Left ventricle myocardium superior (tissue), 1 donor: ENCODE data around the gene EPS15. TPM values are rescaled to one million over a fixed set of nuclear protein-coding genes. Genes with fewer than 3 reads are reported as not detected.
"Not testable (repeated sequence)": the region's sequence is repeated elsewhere in the genome, so short reads cannot be mapped to it uniquely, and the experiment has no call there.

Experiments
- ATAC-seq: fragments of 200-7000 bp; cut with Tn5 transposase; one replicate; pipeline ENCODE4 v1.9.1; 2020; ENCODE audit warnings: mild to moderate bottlenecking, moderate library complexity
- DNase-seq: peaks from one replicate; pipeline ENCODE4 v3.0.0-alpha.2; 2020
- intact Hi-C: fragments of 100-400 bp; cut with micrococcal nuclease; formaldehyde crosslinking; loops from one replicate; pipeline ENCODE4 v1.11.0; 2022
- total RNA-seq: library from RNA; stranded (reverse); fragmentation: NEBNext Ultra II Directional; extraction: Animal tissue kit (Norgen Biotek cat#: 25700); gene quantifications from one replicate; pipeline ENCODE4 v1.2.1, GENCODE V29; 2021
- donor health status: DM: no; HTN: yes; CAD: no; lungs with severe emphysema.

EPS15 gene
- total RNA-seq, 1 donor from 2014 or later = 71.6 TPM

DNA sequence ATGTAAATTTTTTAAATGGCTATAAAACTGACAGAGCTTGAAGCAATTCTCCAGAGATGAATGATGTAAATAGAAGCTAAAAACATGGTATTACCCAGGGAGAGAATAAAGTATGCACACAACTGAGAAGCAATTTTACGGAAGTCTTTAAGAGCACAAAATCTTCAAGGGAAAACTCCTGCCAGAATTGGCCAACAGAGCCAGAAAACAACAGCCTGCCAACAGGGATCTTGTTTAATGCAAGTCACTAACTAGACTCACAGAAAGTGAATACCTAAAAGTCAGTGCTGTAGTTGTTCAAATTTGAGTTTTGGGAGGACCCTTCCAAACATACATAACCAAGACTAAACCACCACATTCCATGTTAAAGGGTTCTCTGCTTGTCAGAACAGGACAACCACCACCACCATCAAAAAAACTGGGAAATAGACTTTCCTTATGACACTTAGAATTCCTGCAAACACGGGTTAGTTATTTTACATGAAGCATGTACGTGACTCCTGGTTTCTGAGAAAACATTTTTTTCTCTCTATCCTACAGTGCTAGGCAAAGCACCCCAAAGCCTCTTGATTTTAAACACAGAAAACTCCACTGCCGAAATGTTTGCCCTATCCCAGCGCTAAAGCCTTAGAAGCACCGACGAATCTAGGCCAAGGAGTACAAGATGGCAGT, 1.6 kb downstream of the EPS15 start:
- intact Hi-C loops = no loop called here
- ATAC-seq (no peak), DNase-seq (no peak)

DNA sequence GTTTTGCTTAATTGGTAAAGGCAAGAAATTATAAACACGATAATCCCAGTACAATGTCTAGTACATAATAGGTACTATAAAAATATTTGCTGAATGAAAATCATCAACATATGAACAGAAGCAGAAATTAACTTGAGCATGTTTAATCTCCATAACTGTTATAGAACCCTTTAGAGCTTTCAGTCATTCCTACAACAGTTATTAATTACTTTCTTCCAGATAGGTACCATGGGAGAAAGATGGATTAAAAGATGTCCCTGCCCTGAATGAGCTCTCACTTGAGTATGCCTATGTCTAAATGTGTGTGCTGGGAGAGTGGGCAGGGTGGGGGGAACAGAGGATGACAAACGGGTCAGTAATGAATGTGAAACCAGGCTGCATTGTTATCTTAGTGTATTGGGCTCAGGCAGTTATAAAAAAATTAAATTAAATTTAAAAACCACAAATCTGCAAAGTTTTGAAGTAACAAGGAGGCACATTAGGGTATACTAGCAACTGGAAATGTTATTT, 2.4 kb downstream of the EPS15 start:
- ATAC-seq (no peak), DNase-seq (no peak)
- intact Hi-C loops = no loop called here

DNA sequence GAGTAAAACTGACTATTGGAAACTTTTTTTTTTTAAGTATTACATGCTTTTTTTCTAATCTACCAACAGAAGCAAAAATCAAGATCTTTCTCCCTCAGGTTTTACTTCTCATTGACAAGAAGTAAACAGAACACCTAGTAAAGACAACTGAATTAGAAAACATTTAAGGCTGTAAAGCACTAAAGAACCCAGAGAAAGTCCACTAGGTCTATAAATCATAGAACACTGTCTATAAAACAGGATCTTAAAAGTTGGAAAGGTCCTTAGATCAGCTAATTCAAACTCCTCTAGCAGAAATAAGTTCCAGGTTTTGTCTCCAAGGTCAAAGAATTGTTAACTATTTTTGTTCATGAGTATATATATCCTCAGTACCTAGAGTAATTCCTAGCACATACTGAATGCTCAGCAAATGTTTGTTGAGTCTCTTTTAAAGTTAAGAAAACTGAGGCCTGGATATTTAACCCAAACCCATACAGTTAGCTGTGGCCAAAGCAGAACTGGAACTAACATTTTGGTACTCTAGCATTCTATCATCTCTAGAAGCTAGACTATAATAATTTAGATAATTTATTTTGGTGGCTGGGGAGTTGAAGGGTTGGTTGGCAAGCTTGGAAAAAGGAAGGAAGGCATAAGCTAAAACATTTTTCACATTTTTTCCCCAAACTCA, 3.0 kb downstream of the EPS15 start:
- DNase-seq = no peak
- intact Hi-C loops = no loop called here
- ATAC-seq = no peak

DNA sequence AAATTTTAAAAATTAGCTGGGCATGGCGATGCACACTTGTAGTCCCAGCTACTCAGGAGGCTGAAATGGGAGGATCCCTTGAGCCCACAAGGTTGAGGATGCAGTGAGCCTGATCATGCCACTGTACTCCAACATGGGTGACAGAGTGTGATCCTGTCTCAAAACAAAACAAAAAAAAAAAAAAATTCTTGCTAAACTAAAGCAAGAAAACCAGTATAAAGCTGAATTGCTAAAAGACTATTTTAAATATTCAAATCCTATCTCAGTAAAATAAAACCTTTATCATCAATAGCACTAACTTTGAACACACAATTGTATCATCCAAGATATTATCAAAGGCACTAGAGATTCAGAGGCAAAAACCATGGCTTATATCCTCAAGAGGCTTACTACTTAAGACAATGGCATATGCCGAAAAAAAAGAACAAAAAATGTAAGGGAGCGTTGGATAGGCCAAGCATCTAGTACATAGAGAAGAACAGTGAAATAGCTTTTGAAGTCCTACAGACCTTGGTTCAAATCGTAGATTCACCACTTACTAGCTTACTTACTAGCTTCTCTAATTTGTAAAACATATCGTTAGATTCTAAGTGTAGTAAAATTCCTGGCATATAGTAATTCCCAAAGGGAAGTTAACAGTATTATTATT, 3.6 kb downstream of the EPS15 start:
- intact Hi-C loops = no loop called here
- no peak for ATAC-seq
- no peak for DNase-seq

DNA sequence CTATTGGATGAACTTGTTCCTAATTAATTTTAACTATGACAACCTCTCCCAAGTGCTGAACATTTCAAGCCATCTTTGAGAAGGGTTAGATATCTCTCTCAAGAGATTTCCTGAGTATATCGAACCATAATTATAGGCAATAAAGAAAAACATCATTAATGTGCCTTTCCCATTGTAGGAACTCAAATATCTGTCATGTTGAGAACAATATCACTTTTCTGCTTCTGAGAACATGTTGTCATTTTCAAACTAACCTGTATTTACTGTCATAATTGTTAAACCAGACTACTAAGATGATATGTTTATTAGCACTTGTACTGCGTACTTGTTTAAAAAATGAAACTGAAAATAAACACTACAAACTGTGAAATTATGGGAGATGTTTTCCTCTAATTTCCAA, 4.3 kb downstream of the EPS15 start:
- DNase-seq (no peak), ATAC-seq (no peak)
- intact Hi-C loops = no loop called here

DNA sequence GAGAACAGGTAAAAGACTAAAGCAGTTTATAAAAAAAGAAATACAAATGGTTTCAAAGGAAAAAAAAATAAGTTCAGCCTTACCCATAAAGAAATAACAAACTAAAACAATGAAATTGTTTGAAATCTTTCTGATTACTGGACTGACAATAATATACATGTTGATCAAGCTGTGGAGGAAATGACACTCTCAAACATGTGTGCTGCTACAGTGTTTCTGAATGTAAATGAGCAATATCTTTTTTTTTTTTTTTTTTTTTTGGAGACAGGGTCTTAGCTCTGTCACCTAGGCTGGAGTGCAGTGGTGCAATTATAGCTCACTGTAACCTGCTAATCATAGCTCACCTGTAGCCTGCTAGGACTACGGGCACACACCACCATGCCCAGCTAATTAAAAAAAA, 6.5 kb downstream of the EPS15 start:
- no peak for DNase-seq
- intact Hi-C loops = no loop called here
- peak; percentile 23 for ATAC-seq

GRCh38 chr1:51512120-51512519, 6.9 kb downstream of the EPS15 start:
- ATAC-seq (no peak), DNase-seq (no peak)
- intact Hi-C loops = no loop called here

GRCh38 chr1:51509773-51510172, 9.3 kb downstream of the EPS15 start:
- ATAC-seq = peak; percentile 5
- no peak for DNase-seq
- intact Hi-C loops = no loop called here

- DNase-seq (no peak), ATAC-seq (peak; percentile 80)
- intact Hi-C loops = no loop called here
Measured at GRCh38 chr1:51506537-51506936, 12.5 kb downstream of the EPS15 start.

GRCh38 chr1:51504806-51505525, 14.1 kb downstream of the EPS15 start:
- ATAC-seq (no peak), DNase-seq (no peak)
- intact Hi-C loops = no loop called here

GRCh38 chr1:51501218-51501630, 17.8 kb downstream of the EPS15 start:
- ATAC-seq, intact Hi-C loops, DNase-seq: not testable (repeated sequence)

DNA sequence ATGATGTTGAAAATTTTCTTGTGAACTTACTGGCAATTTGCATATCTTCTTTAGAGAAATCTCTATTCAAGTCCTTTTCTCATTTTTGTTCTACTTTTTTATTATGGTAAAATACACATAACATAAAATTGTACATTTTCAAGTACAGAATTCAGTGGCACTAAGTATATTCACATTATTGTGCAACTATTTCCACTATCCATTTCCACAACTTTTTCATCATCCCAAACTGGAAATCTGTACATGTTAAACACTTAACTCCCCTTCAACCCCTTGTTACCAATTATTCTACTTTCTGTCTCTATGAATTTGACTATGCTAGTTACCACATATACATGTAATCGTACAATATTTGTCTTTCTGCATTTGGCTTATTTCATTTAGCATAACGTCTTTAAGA, 19.4 kb downstream of the EPS15 start:
- DNase-seq = no peak
- no peak for ATAC-seq
- intact Hi-C loops = no loop called here

- no peak for DNase-seq
- intact Hi-C loops = no loop called here
- ATAC-seq = no peak
Measured at GRCh38 chr1:51498924-51499323, 20.1 kb downstream of the EPS15 start.

DNA sequence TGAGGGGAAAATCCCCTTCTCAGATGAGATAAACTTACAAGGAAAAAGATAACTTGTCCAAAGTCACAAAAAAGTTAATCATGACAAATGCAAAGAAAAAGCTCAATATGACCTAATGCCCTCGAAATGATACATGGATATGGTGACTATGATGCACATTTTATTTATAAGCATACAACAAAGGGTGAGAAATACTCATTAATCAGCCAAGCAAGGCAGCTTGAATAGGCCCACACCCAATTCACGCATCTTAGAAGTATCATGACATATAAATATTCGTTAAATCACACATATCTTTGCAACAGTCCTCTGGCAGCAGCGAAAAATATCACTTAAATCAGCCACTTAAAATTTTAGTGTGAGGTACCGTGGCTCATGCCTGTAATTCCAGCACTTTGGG, 21.7 kb downstream of the EPS15 start:
- intact Hi-C loops = no loop called here
- no peak for DNase-seq
- ATAC-seq = no peak

- DNase-seq = no peak
- intact Hi-C loops = no loop called here
- ATAC-seq = peak; percentile 20
Measured at GRCh38 chr1:51494138-51494830, 24.8 kb downstream of the EPS15 start.

- DNase-seq = no peak
- intact Hi-C loops = no loop called here
- no peak for ATAC-seq
Measured at GRCh38 chr1:51491166-51491981, 27.7 kb downstream of the EPS15 start.

GRCh38 chr1:51489472-51489871, 29.6 kb downstream of the EPS15 start:
- intact Hi-C loops = no loop called here
- ATAC-seq (peak; percentile 5), DNase-seq (no peak)

DNA sequence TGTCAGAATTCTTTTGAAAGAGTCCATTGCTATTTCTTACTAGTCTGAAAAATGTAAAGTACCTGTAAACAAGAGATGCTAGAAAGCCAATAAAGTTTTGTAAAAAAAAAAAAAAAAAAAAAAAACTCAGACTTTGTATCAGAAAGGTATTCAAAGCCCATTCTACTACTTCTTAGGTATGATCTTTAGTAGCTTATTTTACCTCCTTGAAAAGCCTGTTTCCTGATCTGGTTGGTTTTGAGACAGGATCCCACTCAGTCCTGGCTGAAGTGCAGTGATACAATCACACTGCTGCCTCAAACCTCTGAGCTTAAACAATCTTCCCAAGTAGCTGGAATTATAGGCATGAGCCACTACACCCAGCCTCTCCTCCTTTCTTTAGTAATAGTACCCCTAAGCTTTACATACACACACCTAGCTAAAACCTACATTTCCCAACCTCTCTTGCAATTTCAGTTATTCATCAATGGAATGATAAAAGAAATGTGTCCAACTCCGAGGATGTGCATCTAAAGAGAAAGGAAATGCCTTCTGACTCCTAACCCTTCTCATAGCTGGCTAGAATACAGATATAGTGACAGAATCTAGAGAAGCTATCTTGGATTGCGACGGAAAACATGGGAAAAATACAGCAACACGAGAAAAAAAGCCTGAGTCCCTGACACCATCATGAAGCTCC, 30.6 kb downstream of the EPS15 start:
- peak; percentile 50 for ATAC-seq
- DNase-seq = no peak
- intact Hi-C loops = no loop called here
